Astrocyte (in vitro differentiated cells and primary cell): ENCODE data around the gene CDH13. TPM values are rescaled to one million over a fixed set of nuclear protein-coding genes. Genes with fewer than 3 reads are reported as not detected.

Source experiments
- DNase-seq: peaks from one replicate; pipeline ENCODE4 v3.0.0-alpha.2; 2010; ENCODE audit warnings: low read depth
- FAIRE-seq: peaks from 2 replicates; lab custom pipeline; 2011; peaks lifted over from hg19 to GRCh38; lab: Jason Lieb, UNC
- H2AFZ ChIP-seq: 2 replicates; pipeline ENCODE4 v1.6.0; 2012; ENCODE audit warnings: low read depth, low read length, inconsistent platforms
- H3K27ac ChIP-seq: 2 replicates; pipeline ENCODE4 v1.5.1; 2011; ENCODE audit warnings: low read depth, low read length, inconsistent platforms
- H3K27me3 ChIP-seq: 2 replicates; pipeline ENCODE4 v1.6.0; 2011; ENCODE audit warnings: low read length, inconsistent platforms; ENCODE audit not compliant: insufficient read depth
- H3K36me3 ChIP-seq: 2 replicates; pipeline ENCODE4 v1.5.1; 2011; ENCODE audit warnings: low read length, inconsistent platforms; ENCODE audit not compliant: insufficient read depth
- H3K4me1 ChIP-seq: 2 replicates; pipeline ENCODE4 v1.5.1; 2011; ENCODE audit warnings: low read length, inconsistent platforms; ENCODE audit not compliant: insufficient read depth
- H3K4me2 ChIP-seq: 2 replicates; pipeline ENCODE4 v1.6.0; 2012; ENCODE audit warnings: low read length, inconsistent platforms
- H3K4me3 ChIP-seq: 2 replicates; pipeline ENCODE4 v1.5.1; 2011; ENCODE audit warnings: low read depth, mild to moderate bottlenecking, low read length, inconsistent platforms; ENCODE audit not compliant: insufficient read depth
- H3K79me2 ChIP-seq: 2 replicates; pipeline ENCODE4 v1.6.0; 2012; ENCODE audit warnings: mild to moderate bottlenecking, low read length, inconsistent platforms; ENCODE audit not compliant: insufficient read depth
- H3K9ac ChIP-seq: 2 replicates; pipeline ENCODE4 v1.6.0; 2012; ENCODE audit warnings: mild to moderate bottlenecking, low read length, inconsistent platforms
- H3K9me3 ChIP-seq: 2 replicates; pipeline ENCODE4 v1.5.1; 2012; ENCODE audit warnings: low read depth, mild to moderate bottlenecking, low read length, inconsistent platforms; ENCODE audit not compliant: insufficient read depth
- H4K20me1 ChIP-seq: 2 replicates; pipeline ENCODE4 v1.6.0; 2012; ENCODE audit warnings: low read length, inconsistent platforms; ENCODE audit not compliant: insufficient read depth
- H3K27ac Mint-ChIP-seq: one replicate; pipeline ENCODE4 v1.8.0; 2021; ENCODE audit warnings: mild to moderate bottlenecking, mixed read lengths; ENCODE audit not compliant: unreplicated experiment
- H3K27me3 Mint-ChIP-seq: one replicate; pipeline ENCODE4 v1.8.0; 2021; ENCODE audit warnings: low read depth, mixed read lengths; ENCODE audit not compliant: unreplicated experiment
- H3K36me3 Mint-ChIP-seq: one replicate; pipeline ENCODE4 v1.8.0; 2021; ENCODE audit warnings: low read depth, mixed read lengths; ENCODE audit not compliant: unreplicated experiment
- H3K4me1 Mint-ChIP-seq: one replicate; pipeline ENCODE4 v1.8.0; 2021; ENCODE audit warnings: low read depth, mixed read lengths; ENCODE audit not compliant: unreplicated experiment
- H3K4me3 Mint-ChIP-seq: one replicate; pipeline ENCODE4 v1.8.0; 2021; ENCODE audit warnings: mild to moderate bottlenecking, moderate library complexity, mixed read lengths; ENCODE audit not compliant: unreplicated experiment
- H3K9me3 Mint-ChIP-seq: one replicate; pipeline ENCODE4 v1.8.0; 2021; ENCODE audit warnings: mild to moderate bottlenecking, mixed read lengths; ENCODE audit not compliant: unreplicated experiment
- CTCF ChIP-seq: IDR thresholded peaks from 2 replicates; pipeline ENCODE4 v1.5.1; 2011; ENCODE audit warnings: low read depth, mild to moderate bottlenecking, inconsistent platforms, low read length, moderate library complexity; ENCODE audit not compliant: insufficient read depth
- EZH2 ChIP-seq: IDR thresholded peaks from 2 replicates; pipeline ENCODE4 v1.6.1; 2012; ENCODE audit warnings: mild to moderate bottlenecking, low read length, inconsistent platforms; ENCODE audit not compliant: insufficient read depth
- total RNA-seq: library from RNA; stranded (reverse); gene quantifications from 2 replicates; pipeline ENCODE4 v1.2.1, GENCODE V29; 2021

CDH13 gene
- total RNA-seq, 1 donor from 2014 or later, result 41.7 TPM

GRCh38 chr16:82784573-82784968 lies 157.8 kb downstream of the CDH13 start:
- no peaks in the 10 kb centered on the region for H3K9me3 ChIP-seq
- H3K27me3 ChIP-seq, result no peaks in the 10 kb centered on the region
- H3K36me3 ChIP-seq, result no peaks in the 10 kb centered on the region
- no peak overlapping the region for H3K27ac ChIP-seq
- peaks cover 14% of the 10 kb centered on the region for H4K20me1 ChIP-seq
- FAIRE-seq (no peak), DNase-seq (no peak)
- Mint-ChIP-seq H3K4me3 (no peak overlapping the region), H3K4me1 (no peaks in the 10 kb centered on the region), H3K27ac (no peak overlapping the region), H3K36me3 (no peaks in the 10 kb centered on the region), H3K27me3 (peaks cover 11% of the 10 kb centered on the region), H3K9me3 (no peaks in the 10 kb centered on the region)
- no peak overlapping the region for H3K4me3 ChIP-seq
- no peaks in the 10 kb centered on the region for H3K4me1 ChIP-seq
- H3K9ac ChIP-seq, result no peak overlapping the region
- no peaks in the 10 kb centered on the region for H3K79me2 ChIP-seq
- no peak overlapping the region for H2AFZ ChIP-seq
- no peak overlapping the region for H3K4me2 ChIP-seq
- no peak for TF ChIP-seq CTCF
- no peak for TF ChIP-seq EZH2

- Mint-ChIP-seq H3K9me3 (no peaks in the 10 kb centered on the region), H3K27ac (no peak overlapping the region), H3K27me3 (peaks cover 6% of the 10 kb centered on the region), H3K4me3 (no peak overlapping the region), H3K36me3 (no peaks in the 10 kb centered on the region), H3K4me1 (no peaks in the 10 kb centered on the region)
- Histone ChIP-seq H3K36me3 (no peaks in the 10 kb centered on the region), H4K20me1 (peaks cover 4% of the 10 kb centered on the region), H3K4me2 (no peak overlapping the region), H3K4me1 (no peaks in the 10 kb centered on the region), H3K27ac (no peak overlapping the region), H2AFZ (no peak overlapping the region), H3K9ac (no peak overlapping the region), H3K79me2 (no peaks in the 10 kb centered on the region), H3K4me3 (no peak overlapping the region), H3K27me3 (no peaks in the 10 kb centered on the region), H3K9me3 (no peaks in the 10 kb centered on the region)
- DNase-seq (no peak), FAIRE-seq (no peak)
- TF ChIP-seq CTCF (no peak), EZH2 (no peak)
Measured at GRCh38 chr16:82788225-82788624, 161.5 kb downstream of the CDH13 start.

GRCh38 chr16:82788919-82789318 lies 162.2 kb downstream of the CDH13 start:
- Histone ChIP-seq H3K4me3 (no peak overlapping the region), H3K79me2 (no peaks in the 10 kb centered on the region), H3K9me3 (no peaks in the 10 kb centered on the region), H3K9ac (no peak overlapping the region), H3K36me3 (no peaks in the 10 kb centered on the region), H2AFZ (no peak overlapping the region), H3K27ac (no peak overlapping the region), H4K20me1 (peaks cover 4% of the 10 kb centered on the region), H3K27me3 (no peaks in the 10 kb centered on the region), H3K4me2 (no peak overlapping the region), H3K4me1 (no peaks in the 10 kb centered on the region)
- Mint-ChIP-seq H3K9me3 (no peaks in the 10 kb centered on the region), H3K4me3 (no peak overlapping the region), H3K36me3 (no peaks in the 10 kb centered on the region), H3K4me1 (no peaks in the 10 kb centered on the region), H3K27ac (no peak overlapping the region), H3K27me3 (peaks cover 6% of the 10 kb centered on the region)
- no peak for DNase-seq
- no peak for FAIRE-seq
- TF ChIP-seq EZH2 (no peak), CTCF (no peak)
